PC-9 (cell line): ENCODE results near the gene GSX1.

ENCODE experiments used
- CTCF ChIP-seq: fragments of 200-600 bp; sonication (generic); conservative IDR thresholded peaks from 2 replicates; pipeline ENCODE4 v1.6.1; 2017; ENCODE audit warnings: mixed run types, antibody characterized with exemption, mild to moderate bottlenecking, moderate library complexity
- EZH2 ChIP-seq: fragments of 200-600 bp; sonication (generic); IDR thresholded peaks from 2 replicates; pipeline ENCODE4 v1.8.0; 2017; ENCODE audit warnings: antibody characterized with exemption, low read depth

- TF ChIP-seq CTCF (peak; percentile 56), EZH2 (no peak)
Measured at GRCh38 chr13:27770809-27771208, 21.5 kb upstream of the GSX1 start.
